GM18870 (cell line): Measurements from ENCODE around the gene GAN.

Experiments
- ATAC-seq: cut with Tn5 transposase; IDR thresholded peaks from one replicate; pipeline ENCODE4 v1.9.1; 2021; ENCODE audit warnings: moderate library complexity; ENCODE audit not compliant: unreplicated experiment

The GAN gene

DNA sequence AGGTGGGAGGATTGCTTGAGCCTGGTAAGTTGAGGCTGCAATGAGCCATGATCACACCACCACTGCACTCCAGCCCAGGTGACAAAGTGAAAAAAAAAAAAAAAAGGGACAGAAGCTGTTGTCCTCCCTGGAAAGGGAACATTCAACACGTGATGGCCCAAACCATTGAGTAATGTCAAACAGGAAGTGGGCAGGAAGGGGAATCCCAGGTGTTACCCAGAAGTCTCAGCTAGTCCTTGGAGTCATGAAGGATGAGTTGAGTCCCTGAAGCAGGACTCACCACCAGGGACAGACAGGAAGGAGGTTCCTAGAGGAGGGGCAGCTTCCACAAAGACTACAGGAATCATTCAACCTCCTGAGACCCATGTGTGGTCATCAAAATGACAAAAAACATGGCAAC lies 110.0 kb downstream of the GAN start:
- ATAC-seq = no peak

DNA sequence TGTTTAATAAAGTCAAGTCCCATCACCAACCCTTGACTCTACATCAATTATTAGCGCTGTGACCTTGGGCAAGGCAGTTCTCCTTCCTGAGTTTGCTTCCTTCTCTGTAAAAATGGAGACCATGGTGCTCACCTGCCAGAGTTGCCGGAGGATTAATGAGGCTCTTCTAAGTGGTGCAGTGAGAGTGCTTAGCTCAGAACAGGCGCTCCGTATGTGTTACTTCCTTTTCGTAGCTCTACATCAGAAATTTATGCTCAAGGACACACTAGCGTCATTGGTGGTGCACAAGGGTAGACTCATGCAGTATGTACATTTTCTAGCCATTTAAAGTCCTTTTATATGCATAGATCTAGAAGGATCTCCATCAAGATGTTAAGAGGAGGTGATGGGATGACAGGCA lies 112.5 kb downstream of the GAN start:
- no peak for ATAC-seq

- no peak for ATAC-seq
These were observed 114.3 kb downstream of the GAN start for GRCh38 chr16:81429045-81429521.

GRCh38 chr16:81431554-81432353 lies 117.0 kb downstream of the GAN start:
- ATAC-seq = no peak

DNA sequence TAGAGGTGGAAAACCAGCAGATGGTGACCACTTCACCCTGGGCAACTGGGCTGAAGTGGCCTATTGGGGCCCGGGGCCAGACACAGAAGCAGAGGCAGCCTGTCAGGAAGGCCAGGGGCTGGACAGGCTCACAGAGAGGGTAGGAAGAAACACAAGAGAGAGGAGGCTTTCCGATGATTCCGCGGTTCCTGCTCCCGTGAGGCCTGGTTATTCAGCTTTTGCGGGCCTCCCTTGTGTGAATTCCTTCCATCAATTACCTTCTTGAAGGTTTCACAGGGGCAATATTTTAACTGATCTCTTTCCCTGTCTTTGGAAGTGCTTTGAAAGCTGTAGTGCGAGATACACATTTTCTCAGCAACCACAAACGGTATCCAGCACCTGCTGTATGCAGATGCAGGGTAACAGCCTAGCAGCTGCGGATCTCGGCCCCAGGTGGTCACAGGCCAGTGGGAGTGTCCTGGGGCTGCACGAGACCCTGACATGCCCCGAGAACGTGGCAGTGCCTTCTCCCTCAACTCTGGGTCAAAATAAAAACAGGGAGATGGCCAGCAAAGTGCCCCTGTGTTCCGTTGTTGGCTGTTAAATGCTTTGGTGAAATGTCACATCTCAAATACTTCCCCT lies 118.3 kb downstream of the GAN start:
- no peak for ATAC-seq

- ATAC-seq = no peak
These were observed 120.3 kb downstream of the GAN start for GRCh38 chr16:81435103-81435502.

GRCh38 chr16:81435567-81435966 lies 120.8 kb downstream of the GAN start:
- no peak for ATAC-seq

DNA sequence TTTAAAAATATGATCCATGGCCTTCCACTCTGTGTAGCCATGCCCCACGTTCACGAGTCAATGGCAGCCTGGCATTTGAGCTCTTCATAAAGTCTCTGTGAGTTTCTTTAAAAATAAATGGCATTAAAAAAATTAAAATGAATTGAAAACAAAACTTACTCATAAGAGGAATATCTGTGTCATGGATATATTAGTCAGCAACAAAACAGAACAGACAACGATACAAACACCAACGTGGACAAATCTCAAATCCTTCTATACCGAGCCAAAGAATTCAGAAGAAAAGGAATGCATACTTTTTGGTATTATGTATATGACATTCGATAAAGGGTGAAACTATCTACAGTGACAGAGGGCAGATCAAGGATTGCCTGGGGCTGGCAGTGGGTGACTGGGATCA lies 121.6 kb downstream of the GAN start:
- no peak for ATAC-seq

- no peak for ATAC-seq
These were observed 123.1 kb downstream of the GAN start for GRCh38 chr16:81437865-81438264.
